Measurements from ENCODE around the gene TSPAN5.

GRCh38 chr4:98508829-98509598 is 149.4 kb downstream of the TSPAN5 start:
- TF ChIP-seq CTCF (conservative IDR thresholded peaks at IDR 0.05; ENCODE audit: low read length) (no peak), EZH2phosphoT487 (IDR thresholded peaks at IDR 0.05; ENCODE audit: borderline replicate concordance) (no peak)
